Measurements from ENCODE around the gene COBL. TPM values are rescaled to one million over a fixed set of nuclear protein-coding genes. Genes with fewer than 3 reads are reported as not detected.

The COBL gene
- total RNA-seq, 1 experiment from 2014 or later: 63.6 TPM

DNA sequence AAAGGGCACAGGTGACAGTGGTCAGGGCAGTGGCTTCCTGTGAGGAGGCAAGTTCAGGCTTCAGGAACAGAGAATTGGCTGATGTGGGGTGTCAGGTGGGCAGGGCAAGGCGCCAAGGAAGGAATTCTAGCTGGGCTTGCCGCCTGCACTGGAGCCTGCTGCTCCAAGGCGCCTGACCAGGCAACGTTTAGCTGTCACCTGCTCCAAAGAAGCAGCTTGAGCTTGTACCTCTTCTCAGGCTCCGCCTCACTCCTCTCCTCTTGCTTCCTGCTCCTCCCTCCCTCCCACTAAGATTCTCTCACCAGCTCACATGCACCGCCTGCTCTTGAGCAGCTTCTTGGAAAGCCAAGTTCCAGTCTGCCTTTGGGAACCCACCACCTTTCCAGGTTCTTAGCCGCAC lies 346.5 kb downstream of the COBL start:
- DNase-seq: no peak
- TF ChIP-seq, protein P1, sequence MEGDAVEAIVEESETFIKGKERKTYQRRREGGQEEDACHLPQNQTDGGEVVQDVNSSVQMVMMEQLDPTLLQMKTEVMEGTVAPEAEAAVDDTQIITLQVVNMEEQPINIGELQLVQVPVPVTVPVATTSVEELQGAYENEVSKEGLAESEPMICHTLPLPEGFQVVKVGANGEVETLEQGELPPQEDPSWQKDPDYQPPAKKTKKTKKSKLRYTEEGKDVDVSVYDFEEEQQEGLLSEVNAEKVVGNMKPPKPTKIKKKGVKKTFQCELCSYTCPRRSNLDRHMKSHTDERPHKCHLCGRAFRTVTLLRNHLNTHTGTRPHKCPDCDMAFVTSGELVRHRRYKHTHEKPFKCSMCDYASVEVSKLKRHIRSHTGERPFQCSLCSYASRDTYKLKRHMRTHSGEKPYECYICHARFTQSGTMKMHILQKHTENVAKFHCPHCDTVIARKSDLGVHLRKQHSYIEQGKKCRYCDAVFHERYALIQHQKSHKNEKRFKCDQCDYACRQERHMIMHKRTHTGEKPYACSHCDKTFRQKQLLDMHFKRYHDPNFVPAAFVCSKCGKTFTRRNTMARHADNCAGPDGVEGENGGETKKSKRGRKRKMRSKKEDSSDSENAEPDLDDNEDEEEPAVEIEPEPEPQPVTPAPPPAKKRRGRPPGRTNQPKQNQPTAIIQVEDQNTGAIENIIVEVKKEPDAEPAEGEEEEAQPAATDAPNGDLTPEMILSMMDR (IDR thresholded peaks at IDR 0.05; ENCODE audit: insufficient read depth in 1 of 2, low read depth in 1 of 2, low read length in 1 of 2, severe bottlenecking in 1 of 2, unreplicated experiment in 1 of 2): no peak
- Mint-ChIP-seq H3K4me3 (ENCODE audit: unreplicated experiment) (no peak overlapping the region), H3K27ac (ENCODE audit: unreplicated experiment) (no peak overlapping the region), H3K4me1 (ENCODE audit: low read depth, unreplicated experiment) (no peaks in the 10 kb centered on the region), H3K27me3 (ENCODE audit: insufficient read depth, unreplicated experiment) (peaks cover 3% of the 10 kb centered on the region), H3K36me3 (ENCODE audit: insufficient read depth, unreplicated experiment) (no peaks in the 10 kb centered on the region), H3K9me3 (ENCODE audit: unreplicated experiment) (no peaks in the 10 kb centered on the region)
- CTCF ChIA-PET: no interaction called here
- no peaks in the 10 kb centered on the region for H3K9me3 ChIP-seq
- H3K4me1 ChIP-seq: no peaks in the 10 kb centered on the region
- H3K27me3 ChIP-seq (replicated peaks; ENCODE audit: control insufficient read depth, insufficient read depth, low read length): no peaks in the 10 kb centered on the region
- intact Hi-C loops (cut with micrococcal nuclease; ENCODE audit: unreplicated experiment): no loop called here
- no peak overlapping the region for H3K4me3 ChIP-seq (ENCODE audit: low read depth, low read length)
- POLR2A ChIA-PET: no interaction called here
- no TSS peak for BruUV-seq (replicated peaks)
- no peaks in the 10 kb centered on the region for H3K36me3 ChIP-seq (ENCODE audit: control insufficient read depth, insufficient read depth, low read length)

All from Caco-2 (cell line).